ENCODE data around the gene NKAPL.

The NKAPL gene

GRCh38 chr6:28266563-28266961 is 7.5 kb downstream of the NKAPL start:
- H3K4me1 ChIP-seq (ENCODE audit: control insufficient read depth, insufficient read depth, low read length, poor library complexity, severe bottlenecking): peaks cover 10% of the 10 kb centered on the region
- no peaks in the 10 kb centered on the region for H3K27me3 ChIP-seq (replicated peaks; ENCODE audit: control insufficient read depth, insufficient read depth, low read length, poor library complexity, severe bottlenecking)
- no peaks in the 10 kb centered on the region for H3K36me3 ChIP-seq (ENCODE audit: control insufficient read depth, insufficient read depth, low read length)
- peak overlapping the region; percentile 73 for H3K4me3 ChIP-seq (ENCODE audit: insufficient read depth, low read depth, low read length, poor library complexity, severe bottlenecking)
- H3K27ac ChIP-seq (ENCODE audit: insufficient read depth, low read length, poor library complexity, severe bottlenecking): peak overlapping the region; percentile 74
- DNase-seq: no peak
- H3K9me3 ChIP-seq (ENCODE audit: control insufficient read depth, low read length): no peaks in the 10 kb centered on the region

- H3K4me1 ChIP-seq (ENCODE audit: control insufficient read depth, insufficient read depth, low read length, poor library complexity, severe bottlenecking): peaks cover 10% of the 10 kb centered on the region
- peak within 1 kb of the TSS; percentile 73 for H3K4me3 ChIP-seq (ENCODE audit: insufficient read depth, low read depth, low read length, poor library complexity, severe bottlenecking)
- H3K9me3 ChIP-seq (ENCODE audit: control insufficient read depth, low read length): no peaks in the 10 kb centered on the region
- DNase-seq: peak; percentile 41 to 70 (median 51)
- no peaks in the 10 kb centered on the region for H3K27me3 ChIP-seq (replicated peaks; ENCODE audit: control insufficient read depth, insufficient read depth, low read length, poor library complexity, severe bottlenecking)
- peaks cover 5% of the 10 kb centered on the region for H3K36me3 ChIP-seq (ENCODE audit: control insufficient read depth, insufficient read depth, low read length)
- H3K27ac ChIP-seq (ENCODE audit: insufficient read depth, low read length, poor library complexity, severe bottlenecking): peak within 1 kb of the TSS; percentile 74
Measured at GRCh38 chr6:28266962-28267694, 8.0 kb downstream of the NKAPL start, which contains the start of gene ZSCAN26. ZSCAN26 (plus strand) TSS chr6:28267143; CDS start chr6:28271920, 4,777 bp downstream.

- Histone ChIP-seq H3K9me3 (ENCODE audit: control insufficient read depth, low read length) (no peaks in the 10 kb centered on the region), H3K27ac (ENCODE audit: insufficient read depth, low read length, poor library complexity, severe bottlenecking) (no peak overlapping the region)
- DNase-seq: no peak
Measured at GRCh38 chr6:28267695-28268059, 8.6 kb downstream of the NKAPL start.

DNA sequence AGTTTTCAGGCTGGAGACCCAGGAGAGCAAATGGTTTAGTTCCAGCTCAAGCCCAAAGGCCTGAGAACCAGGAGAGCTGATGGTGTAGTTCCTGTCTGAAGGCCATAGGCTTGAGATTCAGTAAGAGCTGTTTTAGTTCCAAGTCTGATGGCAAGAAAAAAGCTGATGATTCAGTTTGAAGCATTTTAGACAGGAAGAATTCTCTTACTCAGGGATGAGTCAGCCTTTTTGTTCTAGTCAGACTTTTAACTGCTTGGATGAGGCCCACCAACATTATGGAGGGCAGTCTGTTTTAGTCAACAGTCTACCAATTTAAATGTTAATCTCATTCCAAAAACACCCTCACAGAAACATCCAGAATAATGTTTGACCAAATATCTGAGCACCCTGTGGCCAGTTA is 10.4 kb downstream of the NKAPL start:
- no peaks in the 10 kb centered on the region for H3K9me3 ChIP-seq (ENCODE audit: control insufficient read depth, low read length)
- no peaks in the 10 kb centered on the region for H3K27me3 ChIP-seq (replicated peaks; ENCODE audit: control insufficient read depth, insufficient read depth, low read length, poor library complexity, severe bottlenecking)
- H3K27ac ChIP-seq (ENCODE audit: insufficient read depth, low read length, poor library complexity, severe bottlenecking): no peak overlapping the region
- no peak for DNase-seq
- no peak overlapping the region for H3K4me3 ChIP-seq (ENCODE audit: insufficient read depth, low read depth, low read length, poor library complexity, severe bottlenecking)
- peaks cover 10% of the 10 kb centered on the region for H3K4me1 ChIP-seq (ENCODE audit: control insufficient read depth, insufficient read depth, low read length, poor library complexity, severe bottlenecking)
- peaks cover 25% of the 10 kb centered on the region for H3K36me3 ChIP-seq (ENCODE audit: control insufficient read depth, insufficient read depth, low read length)

More at GRCh38 chr6:28267695-28268059, 8.6 kb downstream of the NKAPL start:
- peaks cover 10% of the 10 kb centered on the region for H3K4me1 ChIP-seq (ENCODE audit: control insufficient read depth, insufficient read depth, low read length, poor library complexity, severe bottlenecking)
- peaks cover 10% of the 10 kb centered on the region for H3K36me3 ChIP-seq (ENCODE audit: control insufficient read depth, insufficient read depth, low read length)
- H3K4me3 ChIP-seq (ENCODE audit: insufficient read depth, low read depth, low read length, poor library complexity, severe bottlenecking): peak overlapping the region; percentile 73
- H3K27me3 ChIP-seq (replicated peaks; ENCODE audit: control insufficient read depth, insufficient read depth, low read length, poor library complexity, severe bottlenecking): no peaks in the 10 kb centered on the region

DNA sequence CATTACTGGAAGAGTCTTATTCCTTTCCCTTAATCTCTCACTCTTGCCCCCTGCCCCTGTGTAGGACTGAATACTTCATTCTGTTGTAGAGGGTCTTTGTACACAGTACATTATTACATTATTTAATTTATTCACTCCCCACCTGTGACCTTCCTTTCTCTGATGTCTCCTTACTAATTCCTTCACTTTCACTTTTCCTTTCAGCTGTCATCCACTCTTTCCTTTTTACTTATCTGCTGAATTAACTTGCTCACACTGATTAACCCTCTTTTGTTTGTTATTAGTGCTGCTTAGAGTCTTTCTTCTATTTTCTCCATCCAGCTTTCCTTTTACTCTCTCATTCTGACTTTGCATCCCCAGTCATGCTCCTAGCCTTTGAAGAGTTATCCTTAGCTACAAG is 15.8 kb downstream of the NKAPL start:
- Histone ChIP-seq H3K27me3 (replicated peaks; ENCODE audit: control insufficient read depth, insufficient read depth, low read length, poor library complexity, severe bottlenecking) (no peaks in the 10 kb centered on the region), H3K36me3 (ENCODE audit: control insufficient read depth, insufficient read depth, low read length) (peaks cover 46% of the 10 kb centered on the region), H3K4me1 (ENCODE audit: control insufficient read depth, insufficient read depth, low read length, poor library complexity, severe bottlenecking) (no peaks in the 10 kb centered on the region), H3K4me3 (ENCODE audit: insufficient read depth, low read depth, low read length, poor library complexity, severe bottlenecking) (no peak overlapping the region), H3K27ac (ENCODE audit: insufficient read depth, low read length, poor library complexity, severe bottlenecking) (no peak overlapping the region), H3K9me3 (ENCODE audit: control insufficient read depth, low read length) (no peaks in the 10 kb centered on the region)
- DNase-seq: no peak

DNA sequence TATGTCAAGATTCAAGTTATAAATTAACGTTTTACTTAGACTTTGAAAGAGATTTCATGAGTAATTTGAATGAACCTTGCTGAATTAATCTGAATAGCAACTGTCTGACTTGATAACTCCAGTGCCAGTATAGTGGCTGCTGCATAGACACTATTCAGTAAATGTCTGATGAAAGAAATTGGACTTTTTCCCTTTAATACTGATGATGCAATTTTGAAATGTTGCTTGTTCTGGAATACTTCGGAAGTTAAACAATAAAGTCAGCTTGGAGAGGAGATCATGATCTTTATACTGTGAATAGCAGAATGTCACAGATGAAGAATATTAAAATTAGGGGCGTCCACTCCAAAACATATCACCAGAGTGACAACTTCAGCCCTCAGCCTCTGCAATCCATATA is 18.6 kb downstream of the NKAPL start:
- Histone ChIP-seq H3K9me3 (ENCODE audit: control insufficient read depth, low read length) (no peaks in the 10 kb centered on the region), H3K4me1 (ENCODE audit: control insufficient read depth, insufficient read depth, low read length, poor library complexity, severe bottlenecking) (peaks cover 7% of the 10 kb centered on the region), H3K27me3 (replicated peaks; ENCODE audit: control insufficient read depth, insufficient read depth, low read length, poor library complexity, severe bottlenecking) (peaks cover 10% of the 10 kb centered on the region), H3K27ac (ENCODE audit: insufficient read depth, low read length, poor library complexity, severe bottlenecking) (no peak overlapping the region), H3K36me3 (ENCODE audit: control insufficient read depth, insufficient read depth, low read length) (peaks cover 35% of the 10 kb centered on the region), H3K4me3 (ENCODE audit: insufficient read depth, low read depth, low read length, poor library complexity, severe bottlenecking) (no peak overlapping the region)
- no peak for DNase-seq

- no peaks in the 10 kb centered on the region for H3K9me3 ChIP-seq (ENCODE audit: control insufficient read depth, low read length)
- H3K4me3 ChIP-seq (ENCODE audit: insufficient read depth, low read depth, low read length, poor library complexity, severe bottlenecking): no peak overlapping the region
- no peak overlapping the region for H3K27ac ChIP-seq (ENCODE audit: insufficient read depth, low read length, poor library complexity, severe bottlenecking)
- DNase-seq: no peak
- H3K4me1 ChIP-seq (ENCODE audit: control insufficient read depth, insufficient read depth, low read length, poor library complexity, severe bottlenecking): peaks cover 7% of the 10 kb centered on the region
- peaks cover 10% of the 10 kb centered on the region for H3K27me3 ChIP-seq (replicated peaks; ENCODE audit: control insufficient read depth, insufficient read depth, low read length, poor library complexity, severe bottlenecking)
- H3K36me3 ChIP-seq (ENCODE audit: control insufficient read depth, insufficient read depth, low read length): peaks cover 8% of the 10 kb centered on the region
Measured at GRCh38 chr6:28280595-28281287, 21.6 kb downstream of the NKAPL start.

DNA sequence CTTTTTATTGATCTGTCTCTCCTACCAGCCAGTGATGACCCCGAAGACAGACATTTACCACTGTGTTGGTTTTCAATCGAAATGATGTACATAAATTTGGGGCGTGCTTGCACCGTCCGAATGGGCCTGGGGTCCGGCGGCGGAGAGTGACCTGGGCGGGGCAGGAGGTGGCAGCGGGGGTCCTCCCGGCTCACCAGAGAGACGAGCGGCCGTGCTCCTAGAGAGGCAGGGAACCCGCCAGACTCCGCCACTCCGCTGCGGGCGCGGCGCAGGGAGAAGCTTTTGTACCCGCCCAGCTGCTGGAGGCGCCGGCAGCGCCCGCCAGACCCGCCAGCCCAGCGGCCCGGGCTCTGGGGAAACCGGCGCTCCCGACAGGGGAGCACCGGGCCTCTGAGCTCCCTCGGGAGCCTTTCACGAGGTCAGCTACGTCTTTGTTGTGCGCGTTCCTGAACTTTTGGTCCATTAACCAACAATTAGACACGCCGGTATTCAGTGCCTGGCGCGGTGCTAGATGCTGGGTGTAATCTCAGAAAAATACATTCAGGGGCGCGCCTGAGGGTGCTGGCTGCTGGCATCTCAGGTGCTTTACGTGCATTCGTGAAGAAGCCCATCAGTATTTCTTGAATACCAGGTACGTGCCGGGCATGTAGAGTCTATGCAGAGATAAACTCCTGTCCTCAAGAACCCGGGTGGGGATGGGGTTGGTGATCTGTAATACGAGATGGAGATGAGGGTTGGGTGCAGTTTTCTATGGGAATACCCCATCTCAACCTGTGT is 22.4 kb downstream of the NKAPL start, which contains the start of gene PGBD1:
Gene PGBD1, plus strand, starts transcription at position 285 of the 777 bp plus-strand sequence. CDS start 2,242 bp downstream, outside the sequence.
- Histone ChIP-seq H3K4me1 (ENCODE audit: control insufficient read depth, insufficient read depth, low read length, poor library complexity, severe bottlenecking) (peaks cover 7% of the 10 kb centered on the region), H3K27me3 (replicated peaks; ENCODE audit: control insufficient read depth, insufficient read depth, low read length, poor library complexity, severe bottlenecking) (peaks cover 10% of the 10 kb centered on the region), H3K36me3 (ENCODE audit: control insufficient read depth, insufficient read depth, low read length) (peaks cover under 1% of the 10 kb centered on the region), H3K27ac (ENCODE audit: insufficient read depth, low read length, poor library complexity, severe bottlenecking) (no peak within 1 kb of the TSS), H3K4me3 (ENCODE audit: insufficient read depth, low read depth, low read length, poor library complexity, severe bottlenecking) (peak within 1 kb of the TSS; percentile 37), H3K9me3 (ENCODE audit: control insufficient read depth, low read length) (no peaks in the 10 kb centered on the region)
- DNase-seq: no peak

- DNase-seq: no peak
- Histone ChIP-seq H3K27ac (ENCODE audit: insufficient read depth, low read length, poor library complexity, severe bottlenecking) (no peak overlapping the region), H3K27me3 (replicated peaks; ENCODE audit: control insufficient read depth, insufficient read depth, low read length, poor library complexity, severe bottlenecking) (peaks cover 10% of the 10 kb centered on the region), H3K9me3 (ENCODE audit: control insufficient read depth, low read length) (no peaks in the 10 kb centered on the region), H3K4me3 (ENCODE audit: insufficient read depth, low read depth, low read length, poor library complexity, severe bottlenecking) (no peak overlapping the region), H3K4me1 (ENCODE audit: control insufficient read depth, insufficient read depth, low read length, poor library complexity, severe bottlenecking) (peaks cover 7% of the 10 kb centered on the region), H3K36me3 (ENCODE audit: control insufficient read depth, insufficient read depth, low read length) (no peaks in the 10 kb centered on the region)
Measured at GRCh38 chr6:28282926-28283325, 23.8 kb downstream of the NKAPL start.

Data from effector memory CD4-positive, alpha-beta T cell (primary cell).